Heart left ventricle (tissue), 16 donors: ENCODE data around the gene MSH3. TPM values are rescaled to one million over a fixed set of nuclear protein-coding genes. Genes with fewer than 3 reads are reported as not detected.

ENCODE experiments used
- ATAC-seq, 4 donors: fragments of 200-7000 bp; cut with Tn5 transposase; one replicate each; pipeline ENCODE4 v1.9.1; 2020 to 2022; ENCODE audit warnings: moderate library complexity in 4 of 4, mild to moderate bottlenecking in 3 of 4, moderate number of reproducible peaks in 1 of 4
- DNase-seq, 5 donors: peaks; one replicate each; pipeline ENCODE4 v3.0.0-alpha.2; 2020
- H3K27ac ChIP-seq, 12 donors: fragments of 200-600 bp; sonication (generic) in 4 of 12; one replicate each; pipeline versions ENCODE4 v1.5.0 to v1.8.0; 2016 to 2022; ENCODE audit warnings: mild to moderate bottlenecking in 2 of 12
- H3K27me3 ChIP-seq, 9 donors: fragments of 200-600 bp; sonication (generic) in 2 of 9; one replicate each; pipeline versions ENCODE4 v1.5.1 to v1.8.0; 2016 to 2022; ENCODE audit warnings: mild to moderate bottlenecking in 3 of 9
- H3K36me3 ChIP-seq, 9 donors: fragments of 200-600 bp; sonication (generic) in 2 of 9; one replicate each; pipeline versions ENCODE4 v1.5.0 to v1.8.0; 2018 to 2022; ENCODE audit warnings: mild to moderate bottlenecking in 2 of 9
- H3K4me1 ChIP-seq, 12 donors: fragments of 200-600 bp; sonication (generic) in 4 of 12; one replicate each; pipeline versions ENCODE4 v1.5.0 to v1.8.0; 2016 to 2022; ENCODE audit warnings: mild to moderate bottlenecking in 3 of 12
- H3K4me3 ChIP-seq, 12 donors: fragments of 200-600 bp; sonication (generic) in 4 of 12; one replicate each; pipeline versions ENCODE4 v1.5.0 to v1.8.0; 2017 to 2022; ENCODE audit warnings: mild to moderate bottlenecking in 9 of 12, moderate library complexity in 4 of 12
- H3K9me3 ChIP-seq, 12 donors: fragments of 200-600 bp; sonication (generic) in 4 of 12; one replicate each; pipeline versions ENCODE4 v1.5.0 to v1.8.0; 2016 to 2022; ENCODE audit warnings: mild to moderate bottlenecking in 1 of 12
- POLR2A ChIP-seq, 2 donors: fragments of 450-650 bp; IDR thresholded peaks; one replicate each; pipeline ENCODE4 v1.6.1; 2017; ENCODE audit warnings: antibody characterized with exemption in 2 of 2, mild to moderate bottlenecking in 2 of 2, moderate library complexity in 2 of 2
- WGBS, 4 donors: extraction: QIAGEN DNeasy Blood & Tissue Kit in 2 of 4; methylation state at CpG; one replicate each; pipeline versions ENCODE4 v1.1.5 to v1.1.7; 2013 to 2018; 5-methylcytosine and 5-hydroxymethylcytosine counted together
- intact Hi-C, 10 donors: fragments of 100-400 bp; cut with DNase I; formaldehyde crosslinking; loops; one replicate each; pipeline versions ENCODE4 v1.11.1 to v1.14.2; 2022
- polyA plus RNA-seq, 2 donors: library from polyadenylated mRNA; stranded (reverse); fragments of 200-250 nt; gene quantifications; one replicate each; pipeline ENCODE4 v1.2.3, GENCODE V29; 2013
- total RNA-seq, 9 donors: library from RNA; depleted of rRNA in 2 of 9; stranded (reverse); fragments of >200 nt in 2 of 9; fragmentation: NEBNext Ultra II Directional in 3 of 9; extraction: Animal tissue kit (Norgen Biotek cat#: 25700) in 3 of 9; gene quantifications; one replicate each; pipeline versions ENCODE4 v1.1.0 to v1.2.4, GENCODE V29; 2016 to 2023
- TF ChIP-seq, protein P1 (sequence below), 12 donors: fragments of 200-600 bp; sonication (generic) in 4 of 12; IDR thresholded peaks; one replicate each; pipeline versions ENCODE4 v1.5.0 to v1.8.0; 2018 to 2022; ENCODE audit warnings: antibody characterized with exemption in 12 of 12, mild to moderate bottlenecking in 5 of 12
- donor health status: ischemic (EF 13 %, LVEDD 7.1; RV severe dilation, severe dysfunction).
- donor health status: healthy with polysubstance abuse.
- donor health status: DM: no; HTN: yes; CAD: no.
- donor health status: DM: no; HTN: no; CAD: no.
- donor health status: ischemic (EF 25% LVEDD 6.9; RV normal size, moderate dysfunction).
- donor health status: ischemic (EF 25% LVEDD 5.7; RV mildly dilated, moderate dysfunction).
- donor health status: healthy.
- donor health status: DM: yes; HTN: yes; CAD: no.
- donor health status: ischemic (EF 35%, LVEDD 5.7; RV mildly dilated, moderate dysfunction).
- donor health status: nonischemic (EF 11% LVEDD 7.7; RV severe dilation, severe dysfunction).
- donor health status: DM: yes; HTN: yes; CAD: no.
- donor health status: PGD.
- donor health status: ischemic (EF 29% LVEDD 5.4; RV normal size, mild dysfunction).
- donor health status: nonischemic (EF 23%, LVEDD 6.1; RV moderate dilation, normal function).

Gene MSH3
- total and polyA plus RNA-seq, 11 donors: 2.9 to 15.8 (median 8.4) TPM

DNA sequence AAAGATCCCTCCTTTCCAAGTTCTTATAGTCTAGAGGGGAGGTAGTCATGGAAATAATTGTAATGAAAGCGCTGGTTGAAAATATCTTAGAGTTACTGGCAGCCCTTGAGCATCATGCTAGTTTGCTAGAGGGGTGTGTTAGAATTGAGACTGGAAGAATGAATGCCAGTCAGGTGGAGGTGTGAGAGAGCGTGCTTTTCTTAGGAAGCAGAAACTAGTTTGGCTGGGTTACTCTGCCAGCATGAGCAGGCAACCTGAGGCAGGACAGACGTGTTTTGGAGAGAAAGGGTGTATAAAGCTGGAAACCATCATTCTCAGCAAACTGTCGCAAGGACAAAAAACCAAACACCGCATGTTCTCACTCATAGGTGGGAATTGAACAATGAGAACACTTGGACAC is 43.9 kb downstream of the MSH3 start:
- WGBS, 4 donors: 77 to 87% (median 81%) methylated on average over 5 of the region's 5 CpGs
- peaks cover 0 to 23% (median 11%) of the 10 kb centered on the region in 9 donors for H3K36me3 ChIP-seq
- ATAC-seq (no peak), DNase-seq (no peak)
- no peak overlapping the region for H3K27ac ChIP-seq
- intact Hi-C loops: no loop called here
- H3K27me3 ChIP-seq: no peaks in the 10 kb centered on the region
- no peaks in the 10 kb centered on the region for H3K9me3 ChIP-seq
- TF ChIP-seq, protein P1, sequence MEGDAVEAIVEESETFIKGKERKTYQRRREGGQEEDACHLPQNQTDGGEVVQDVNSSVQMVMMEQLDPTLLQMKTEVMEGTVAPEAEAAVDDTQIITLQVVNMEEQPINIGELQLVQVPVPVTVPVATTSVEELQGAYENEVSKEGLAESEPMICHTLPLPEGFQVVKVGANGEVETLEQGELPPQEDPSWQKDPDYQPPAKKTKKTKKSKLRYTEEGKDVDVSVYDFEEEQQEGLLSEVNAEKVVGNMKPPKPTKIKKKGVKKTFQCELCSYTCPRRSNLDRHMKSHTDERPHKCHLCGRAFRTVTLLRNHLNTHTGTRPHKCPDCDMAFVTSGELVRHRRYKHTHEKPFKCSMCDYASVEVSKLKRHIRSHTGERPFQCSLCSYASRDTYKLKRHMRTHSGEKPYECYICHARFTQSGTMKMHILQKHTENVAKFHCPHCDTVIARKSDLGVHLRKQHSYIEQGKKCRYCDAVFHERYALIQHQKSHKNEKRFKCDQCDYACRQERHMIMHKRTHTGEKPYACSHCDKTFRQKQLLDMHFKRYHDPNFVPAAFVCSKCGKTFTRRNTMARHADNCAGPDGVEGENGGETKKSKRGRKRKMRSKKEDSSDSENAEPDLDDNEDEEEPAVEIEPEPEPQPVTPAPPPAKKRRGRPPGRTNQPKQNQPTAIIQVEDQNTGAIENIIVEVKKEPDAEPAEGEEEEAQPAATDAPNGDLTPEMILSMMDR (IDR thresholded peaks at IDR 0.05): no peak
- no peak for TF ChIP-seq POLR2A (IDR thresholded peaks at IDR 0.05)
- H3K4me1 ChIP-seq: peaks cover 0 to 3% (median 0%) of the 10 kb centered on the region in 12 donors
- no peak overlapping the region for H3K4me3 ChIP-seq

DNA sequence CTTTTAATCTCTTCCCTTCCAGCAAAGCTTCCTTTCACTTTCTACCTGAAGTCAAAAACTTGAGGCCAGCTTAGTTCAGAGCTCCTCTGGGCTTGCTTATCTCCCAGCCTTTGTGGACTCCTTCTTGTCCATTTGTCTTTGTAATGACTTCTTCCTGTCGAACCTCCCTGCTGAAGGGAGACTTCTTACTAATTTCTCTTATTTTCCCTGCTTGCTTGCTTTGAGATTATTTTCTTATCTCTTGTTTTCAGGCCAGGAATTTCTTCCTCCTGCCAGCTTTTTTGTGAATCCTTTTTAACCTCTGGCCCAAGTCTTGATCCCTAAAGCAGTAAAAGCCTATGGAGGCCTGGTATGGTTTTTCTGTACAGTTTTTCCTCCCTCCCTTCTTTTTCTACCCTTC is 47.1 kb downstream of the MSH3 start:
- Histone ChIP-seq H3K9me3 (no peaks in the 10 kb centered on the region), H3K4me1 (peaks cover 0 to 6% (median 0%) of the 10 kb centered on the region in 12 donors), H3K4me3 (no peak overlapping the region), H3K27ac (no peak overlapping the region), H3K36me3 (peaks cover 0 to 23% (median 11%) of the 10 kb centered on the region in 9 donors), H3K27me3 (no peaks in the 10 kb centered on the region)
- 42 to 60% (median 52%) methylated on average over 1 of the region's 1 CpG for WGBS, 4 donors
- DNase-seq (no peak), ATAC-seq (no peak)
- TF ChIP-seq, protein P1 (IDR thresholded peaks at IDR 0.05): no peak
- no peak for TF ChIP-seq POLR2A (IDR thresholded peaks at IDR 0.05)
- intact Hi-C loops: loop anchor here in 2 of 10 donors (10.0 kb wide), 2 partner anchors 493 to 603 kb away; partner anchors contain the start of gene ZCCHC9 (in 1 of the 2)

DNA sequence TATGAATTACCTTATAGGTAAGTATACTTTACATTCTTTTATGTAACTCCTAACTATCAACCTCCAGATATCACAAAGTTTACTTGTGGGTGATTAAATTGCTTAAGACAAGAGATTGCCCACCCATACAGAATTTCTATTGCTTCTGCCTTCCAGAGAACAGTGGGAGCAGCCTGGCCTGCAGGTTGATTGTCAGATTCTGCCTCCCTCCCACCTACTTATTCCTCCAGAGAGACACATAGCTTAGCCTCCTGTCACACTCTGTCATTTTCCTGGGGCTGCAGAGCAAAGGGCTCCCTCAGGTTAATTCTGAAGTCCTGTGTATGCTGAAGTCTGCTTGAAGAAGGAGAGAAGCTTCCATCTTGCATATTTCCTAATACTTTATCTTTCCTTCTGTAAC is 48.8 kb downstream of the MSH3 start:
- no peak for TF ChIP-seq POLR2A (IDR thresholded peaks at IDR 0.05)
- TF ChIP-seq, protein P1 (IDR thresholded peaks at IDR 0.05): no peak
- intact Hi-C loops: loop anchor here in 2 of 10 donors (10.0 kb wide), 2 partner anchors 492 to 602 kb away; partner anchors contain the start of gene ZCCHC9 (in 1 of the 2)

DNA sequence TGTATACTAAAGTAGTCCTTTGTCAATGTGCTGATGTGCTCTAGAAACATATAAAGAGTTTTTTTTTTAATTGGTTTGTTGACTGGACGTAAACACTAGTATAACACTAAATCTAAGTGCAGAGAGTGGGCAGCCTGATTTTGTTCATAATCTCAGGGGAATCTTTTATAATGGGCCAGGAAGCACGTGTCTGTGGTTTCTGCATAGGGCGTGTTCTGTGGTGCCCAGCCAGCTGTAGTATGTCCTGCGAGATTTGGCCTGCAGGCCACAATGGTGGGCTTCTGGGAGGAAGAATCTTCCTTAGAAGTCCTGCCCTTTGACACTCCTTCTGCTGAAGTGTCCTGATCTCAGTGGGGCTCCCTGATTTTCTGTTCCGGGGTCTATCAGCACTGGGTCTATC is 49.3 kb downstream of the MSH3 start:
- Histone ChIP-seq H3K4me1 (peaks cover 0 to 11% (median 2%) of the 10 kb centered on the region in 12 donors), H3K27ac (no peak overlapping the region), H3K27me3 (no peaks in the 10 kb centered on the region), H3K36me3 (peaks cover 0 to 19% (median 10%) of the 10 kb centered on the region in 9 donors), H3K9me3 (no peaks in the 10 kb centered on the region), H3K4me3 (no peak overlapping the region)
- intact Hi-C loops: loop anchor here in 2 of 10 donors (10.0 kb wide), 2 partner anchors 491 to 601 kb away; partner anchors contain the start of gene ZCCHC9 (in 1 of the 2)
- DNase-seq (no peak), ATAC-seq (no peak)
- TF ChIP-seq, protein P1 (IDR thresholded peaks at IDR 0.05): no peak
- TF ChIP-seq POLR2A (IDR thresholded peaks at IDR 0.05): no peak
- 60 to 77% (median 67%) methylated on average over 5 of the region's 5 CpGs for WGBS, 4 donors

More for the DNA sequence above, 48.8 kb downstream of the MSH3 start:
- no peaks in the 10 kb centered on the region for H3K9me3 ChIP-seq
- DNase-seq: no peak
- H3K27ac ChIP-seq: no peak overlapping the region
- ATAC-seq: no peak
- H3K27me3 ChIP-seq: no peaks in the 10 kb centered on the region
- H3K4me1 ChIP-seq: peaks cover 0 to 11% (median 2%) of the 10 kb centered on the region in 12 donors
- no peak overlapping the region for H3K4me3 ChIP-seq
- H3K36me3 ChIP-seq: peaks cover 0 to 14% (median 7%) of the 10 kb centered on the region in 9 donors
